Fibroblast of lung (primary cell): ENCODE measurements around the gene DENND2D. TPM values are rescaled to one million over a fixed set of nuclear protein-coding genes. Genes with fewer than 3 reads are reported as not detected.
A peak's percentile ranks its signal among the peaks of the same experiment; 100 is the strongest.

Experiments
- DNase-seq, 2 donors: peaks; one replicate each; pipeline versions ENCODE4 v3.0.0 to v3.0.0-alpha.2; 2010; ENCODE audit warnings: low read depth in 2 of 2
- H2AFZ ChIP-seq: 2 replicates; pipeline ENCODE4 v1.5.1; 2012; ENCODE audit warnings: low read length, control low read depth, inconsistent platforms
- H3K27ac ChIP-seq: 2 replicates; pipeline ENCODE4 v1.5.1; 2011; ENCODE audit warnings: low read length, control low read depth; ENCODE audit not compliant: insufficient read depth
- H3K27me3 ChIP-seq: 2 replicates; pipeline ENCODE4 v1.5.1; 2011; ENCODE audit warnings: mild to moderate bottlenecking, low read length; ENCODE audit not compliant: control insufficient read depth, insufficient read depth
- H3K36me3 ChIP-seq: 2 replicates; pipeline ENCODE4 v1.5.1; 2011; ENCODE audit warnings: low read length; ENCODE audit not compliant: control insufficient read depth, insufficient read depth
- H3K4me1 ChIP-seq: 2 replicates; pipeline ENCODE4 v1.5.1; 2011; ENCODE audit warnings: low read length; ENCODE audit not compliant: control insufficient read depth, insufficient read depth; ENCODE audit errors: extremely low read depth
- H3K4me2 ChIP-seq: 2 replicates; pipeline ENCODE4 v1.5.1; 2011; ENCODE audit warnings: low read length, control low read depth; ENCODE audit not compliant: insufficient read depth; ENCODE audit errors: extremely low read depth
- H3K4me3 ChIP-seq, 4 experiments: fragments of 200-600 bp in 1 of 4; sonication (generic) in 1 of 4; replicated peaks in 1 of 4; 2 replicates each; pipeline ENCODE4 v1.5.1; 2011 to 2016; ENCODE audit warnings: low read length in 4 of 4, low read depth in 3 of 4, mild to moderate bottlenecking in 3 of 4, control low read depth in 2 of 4, inconsistent platforms in 1 of 4, mixed read lengths in 1 of 4; ENCODE audit not compliant: insufficient read depth in 1 of 4; ENCODE audit errors: control extremely low read depth in 1 of 4
- H3K79me2 ChIP-seq: 2 replicates; pipeline ENCODE4 v1.5.1; 2012; ENCODE audit warnings: mild to moderate bottlenecking, low read length, inconsistent platforms; ENCODE audit not compliant: control insufficient read depth, insufficient read depth
- H3K9ac ChIP-seq: 2 replicates; pipeline ENCODE4 v1.5.1; 2011; ENCODE audit warnings: mild to moderate bottlenecking, low read length, control low read depth; ENCODE audit not compliant: insufficient read depth
- H3K9me3 ChIP-seq: 2 replicates; pipeline ENCODE4 v1.5.1; 2012; ENCODE audit warnings: low read depth, low read length; ENCODE audit not compliant: control insufficient read depth, insufficient read depth
- H4K20me1 ChIP-seq: 2 replicates; pipeline ENCODE4 v1.5.1; 2011; ENCODE audit warnings: low read length; ENCODE audit not compliant: control insufficient read depth, insufficient read depth; ENCODE audit errors: extremely low read depth
- CTCF ChIP-seq, 2 donors: IDR thresholded peaks in 1 of 2; conservative IDR thresholded peaks in 1 of 2; 1 replicate in 1 of 2; 2 replicates in 1 of 2; pipeline ENCODE4 v1.5.1; 2011 to 2012; ENCODE audit warnings: low read length in 2 of 2, control low read depth in 1 of 2, inconsistent platforms in 1 of 2, low read depth in 1 of 2, mild to moderate bottlenecking in 1 of 2
- EZH2 ChIP-seq: IDR thresholded peaks from 2 replicates; pipeline ENCODE4 v1.5.1; 2012; ENCODE audit warnings: low read length, control low read depth, mild to moderate bottlenecking; ENCODE audit errors: missing control alignments
- polyA plus RNA-seq, 2 donors: library from polyadenylated mRNA; depleted of rRNA in 1 of 2; stranded (reverse) in 1 of 2; unstranded in 1 of 2; fragments of >200 nt; gene quantifications; 2 replicates each; pipeline ENCODE4 v1.2.1, GENCODE V29; 2011 to 2012; ENCODE audit warnings: missing spikeins in 1 of 2
- total RNA-seq: library from RNA; depleted of rRNA; stranded (reverse); fragments of >200 nt; gene quantifications from 2 replicates; pipeline ENCODE4 v1.2.1, GENCODE V29; 2014

Gene DENND2D
- total and polyA plus RNA-seq, 2 donors (not counting 1 experiment from before 2014, with no cell fraction given) = 2.2 to 15.7 TPM

DNA sequence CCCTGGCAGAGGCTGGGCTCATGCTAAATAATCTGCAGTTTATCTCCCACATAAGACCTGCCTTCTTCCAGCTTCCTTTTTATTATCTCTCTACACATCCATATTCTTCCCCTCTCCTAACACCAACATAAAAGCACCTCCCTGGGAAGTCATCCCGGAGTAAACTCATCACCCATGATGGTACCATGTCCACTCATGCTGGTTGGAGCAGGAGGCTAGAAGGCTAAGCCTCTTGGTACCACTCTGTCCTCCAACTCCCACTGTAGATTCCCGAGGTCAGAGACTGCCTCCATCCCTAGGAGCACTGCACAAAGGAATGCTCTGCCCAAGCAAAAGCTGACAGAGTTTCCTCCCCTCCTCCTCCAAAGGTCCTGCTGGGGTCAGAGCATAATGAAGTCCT is 4.2 kb downstream of the DENND2D start:
- no peak for TF ChIP-seq EZH2
- no peak for TF ChIP-seq CTCF (conservative IDR thresholded peaks at IDR 0.05 in 1 of 2, IDR thresholded peaks at IDR 0.05 in 1 of 2; ENCODE audit: low read depth in 1 of 2, low read length in 2 of 2)
- H3K79me2 ChIP-seq = no peaks in the 10 kb centered on the region
- H4K20me1 ChIP-seq = no peaks in the 10 kb centered on the region
- no peak overlapping the region for H2AFZ ChIP-seq
- DNase-seq = no peak
- H3K9me3 ChIP-seq = no peaks in the 10 kb centered on the region
- no peak overlapping the region for H3K27ac ChIP-seq
- H3K4me2 ChIP-seq = no peak overlapping the region
- H3K27me3 ChIP-seq = no peaks in the 10 kb centered on the region
- H3K36me3 ChIP-seq = no peaks in the 10 kb centered on the region
- H3K4me3 ChIP-seq = no peak overlapping the region
- H3K9ac ChIP-seq = no peak overlapping the region
- H3K4me1 ChIP-seq = peaks cover 21% of the 10 kb centered on the region

DNA sequence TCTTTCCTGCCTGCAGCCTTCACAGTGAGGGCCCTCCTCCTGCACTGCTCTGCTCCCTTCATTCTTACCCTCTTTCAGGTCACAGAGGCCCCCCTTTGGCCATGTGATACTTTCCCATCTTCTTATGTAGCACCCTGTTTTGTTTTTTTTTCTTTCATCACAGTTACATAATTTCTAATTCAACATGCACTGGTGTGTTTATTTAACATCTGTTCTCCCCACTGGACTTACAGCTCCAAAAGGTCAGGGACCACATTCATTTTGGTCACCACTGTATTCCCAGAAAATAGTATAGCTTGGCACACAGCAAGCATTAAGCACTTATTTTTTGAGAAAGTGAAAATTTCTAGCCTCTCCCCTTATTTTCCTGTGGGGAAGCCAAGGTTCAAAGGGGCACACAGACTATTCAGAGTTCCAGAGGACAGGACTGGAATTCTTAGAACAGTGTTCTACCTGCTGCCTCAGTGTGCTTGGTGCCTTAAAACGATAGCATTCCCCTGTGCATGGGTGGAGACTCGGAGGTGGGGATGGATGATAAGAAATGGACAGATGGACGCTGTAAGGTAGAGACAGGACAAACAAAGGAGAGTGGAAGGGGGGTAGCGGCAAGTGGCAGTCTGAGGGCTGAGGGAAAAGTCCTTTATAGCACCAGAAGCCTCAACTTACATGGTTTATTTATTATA is 5.3 kb downstream of the DENND2D start:
- Histone ChIP-seq H3K27me3 (no peaks in the 10 kb centered on the region), H3K4me3 (no peak overlapping the region), H3K9ac (no peak overlapping the region), H3K79me2 (no peaks in the 10 kb centered on the region), H2AFZ (no peak overlapping the region), H4K20me1 (no peaks in the 10 kb centered on the region), H3K36me3 (no peaks in the 10 kb centered on the region), H3K4me2 (no peak overlapping the region), H3K27ac (no peak overlapping the region), H3K4me1 (peaks cover 31% of the 10 kb centered on the region), H3K9me3 (no peaks in the 10 kb centered on the region)
- peak in 1 of 2 donors; percentile 83 for DNase-seq
- TF ChIP-seq EZH2 (no peak), CTCF (conservative IDR thresholded peaks at IDR 0.05 in 1 of 2, IDR thresholded peaks at IDR 0.05 in 1 of 2; ENCODE audit: low read depth in 1 of 2, low read length in 2 of 2) (no peak)

DNA sequence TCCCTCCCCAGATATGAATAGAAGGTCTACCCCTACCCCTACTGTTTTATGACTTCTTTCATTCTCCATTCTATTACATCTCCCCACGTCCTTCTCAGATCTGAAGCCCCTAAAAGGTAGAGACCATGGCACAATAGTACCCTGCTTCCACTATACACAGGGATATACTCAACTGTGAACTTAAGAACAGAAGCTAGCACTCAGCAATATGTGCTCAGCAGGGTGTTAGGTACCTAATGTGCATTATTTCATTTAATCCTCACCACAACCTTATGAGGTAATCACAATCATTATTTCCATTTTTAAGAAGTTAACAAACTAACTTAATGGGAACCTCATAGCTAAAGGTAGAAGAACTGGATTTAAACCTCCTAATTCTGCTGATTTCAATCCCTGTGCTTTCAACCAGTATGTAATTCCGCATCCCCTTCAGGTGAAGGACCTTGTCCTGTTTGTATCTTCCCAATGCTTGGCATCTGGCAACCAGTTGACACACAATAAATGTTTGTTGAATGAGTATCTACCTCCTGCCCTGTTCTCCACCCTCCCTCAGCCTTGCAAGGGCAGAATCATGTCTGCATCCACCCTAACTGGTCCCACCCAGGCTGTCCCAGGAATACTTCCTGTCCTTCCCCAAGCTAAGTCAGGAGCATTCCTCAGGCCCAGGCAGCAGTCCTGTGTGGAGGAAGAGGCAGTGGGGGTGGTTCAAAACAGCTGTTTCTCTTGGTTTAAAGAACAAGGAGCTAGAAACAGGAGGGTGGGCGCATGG is 6.5 kb downstream of the DENND2D start:
- no peaks in the 10 kb centered on the region for H4K20me1 ChIP-seq
- no peak overlapping the region for H3K9ac ChIP-seq
- no peaks in the 10 kb centered on the region for H3K27me3 ChIP-seq
- no peaks in the 10 kb centered on the region for H3K36me3 ChIP-seq
- H3K27ac ChIP-seq = no peak overlapping the region
- H2AFZ ChIP-seq = no peak overlapping the region
- H3K4me2 ChIP-seq = no peak overlapping the region
- H3K79me2 ChIP-seq = no peaks in the 10 kb centered on the region
- H3K4me3 ChIP-seq = no peak overlapping the region
- no peak for TF ChIP-seq CTCF (conservative IDR thresholded peaks at IDR 0.05 in 1 of 2, IDR thresholded peaks at IDR 0.05 in 1 of 2; ENCODE audit: low read depth in 1 of 2, low read length in 2 of 2)
- no peak for TF ChIP-seq EZH2
- DNase-seq = no peak
- H3K4me1 ChIP-seq = peaks cover 33% of the 10 kb centered on the region
- no peaks in the 10 kb centered on the region for H3K9me3 ChIP-seq
